HG03095 (cell line): ENCODE measurements around the gene ZNF17.

Experiments
- ATAC-seq: cut with Tn5 transposase; IDR thresholded peaks from one replicate; pipeline ENCODE4 v1.9.1; 2021; ENCODE audit warnings: moderate library complexity; ENCODE audit not compliant: unreplicated experiment

Gene ZNF17

DNA sequence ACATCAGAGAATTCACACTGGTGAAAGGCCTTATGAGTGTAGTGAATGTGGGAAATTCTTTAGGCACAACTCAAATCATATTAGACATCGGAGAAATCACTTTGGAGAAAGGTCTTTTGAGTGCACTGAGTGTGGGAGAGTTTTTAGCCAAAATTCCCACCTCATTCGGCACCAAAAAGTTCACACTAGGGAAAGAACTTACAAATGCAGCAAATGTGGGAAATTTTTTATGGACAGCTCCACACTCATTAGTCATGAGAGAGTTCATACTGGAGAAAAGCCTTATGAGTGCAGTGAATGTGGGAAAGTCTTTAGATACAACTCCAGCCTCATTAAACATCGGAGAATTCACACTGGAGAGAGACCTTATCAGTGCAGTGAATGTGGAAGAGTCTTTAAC, 10.1 kb downstream of the ZNF17 start:
- no peak for ATAC-seq

- no peak for ATAC-seq
Measured at GRCh38 chr19:57434386-57435061, 23.6 kb downstream of the ZNF17 start.

DNA sequence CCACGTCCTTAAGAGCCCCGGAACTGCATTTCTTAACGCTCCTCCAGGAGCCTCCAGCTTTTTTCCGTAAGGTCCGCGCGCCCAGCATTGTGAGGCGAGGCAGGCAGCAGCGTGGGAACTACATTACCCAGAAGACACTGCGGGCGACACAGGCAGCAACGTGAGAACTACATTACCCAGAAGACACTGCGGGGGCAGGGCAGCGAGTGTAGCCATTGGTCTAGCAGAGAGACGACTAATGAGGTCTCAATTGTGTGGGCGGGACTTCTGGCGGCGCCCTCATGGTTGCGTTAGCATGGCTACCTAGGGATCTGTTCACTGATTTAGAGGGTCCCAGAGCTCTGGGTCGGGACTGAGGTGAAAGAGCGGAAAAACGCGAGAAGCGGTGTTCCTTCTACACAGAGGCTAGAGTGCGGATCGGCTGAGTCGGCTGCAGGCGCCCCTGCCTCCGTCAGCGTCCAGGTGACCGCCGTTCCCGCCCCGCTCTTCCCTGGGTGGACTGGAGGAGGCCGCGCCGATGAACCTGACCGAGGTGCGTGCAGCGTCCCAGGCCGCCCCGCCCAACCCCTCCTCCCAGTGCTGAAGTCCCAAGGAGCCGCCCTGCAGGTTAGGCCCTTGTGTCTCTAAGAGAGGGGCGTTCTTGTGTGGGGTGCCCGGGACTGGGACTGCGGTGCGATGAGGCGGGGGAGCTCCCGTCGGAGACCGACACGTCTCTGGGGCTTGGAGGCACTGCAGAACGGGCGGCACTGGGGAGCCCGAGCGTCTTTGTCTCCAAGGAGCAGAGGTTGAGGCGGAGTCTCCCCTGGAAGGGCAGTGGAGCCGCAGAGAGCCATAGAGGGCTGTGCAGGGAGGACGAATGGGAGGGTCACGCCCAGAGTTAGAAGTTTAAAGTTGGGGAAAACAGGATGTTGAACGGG, 24.4 kb downstream of the ZNF17 start, which contains the start of gene ZNF749:
TSS of gene ZNF749 (plus strand) at position 264 of the 917 bp plus-strand sequence. CDS start at position 518, 254 bp downstream.
- ATAC-seq: peak; percentile 95

DNA sequence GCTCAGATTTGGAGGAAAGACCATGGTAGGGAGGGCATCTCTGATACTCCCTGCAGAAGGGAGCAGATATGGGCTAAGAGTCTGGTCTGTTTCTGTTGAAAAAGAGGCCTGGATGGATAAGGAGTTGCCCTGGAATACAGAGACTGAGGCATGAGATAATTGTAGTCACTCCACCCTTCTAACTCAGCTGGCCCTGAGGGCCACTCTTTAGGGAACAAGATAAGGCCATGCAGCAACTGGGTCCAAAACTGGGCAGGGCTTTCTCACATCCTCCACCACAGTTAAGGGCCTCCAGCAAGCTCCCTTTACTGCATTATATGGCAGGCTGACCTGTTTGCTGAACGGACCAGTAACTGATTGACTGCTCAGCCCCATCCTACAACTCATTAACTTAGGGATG, 25.5 kb downstream of the ZNF17 start:
- ATAC-seq: no peak

- no peak for ATAC-seq
Measured at GRCh38 chr19:57437931-57438330, 27.0 kb downstream of the ZNF17 start.

GRCh38 chr19:57438925-57439324, 28.0 kb downstream of the ZNF17 start:
- ATAC-seq: no peak

DNA sequence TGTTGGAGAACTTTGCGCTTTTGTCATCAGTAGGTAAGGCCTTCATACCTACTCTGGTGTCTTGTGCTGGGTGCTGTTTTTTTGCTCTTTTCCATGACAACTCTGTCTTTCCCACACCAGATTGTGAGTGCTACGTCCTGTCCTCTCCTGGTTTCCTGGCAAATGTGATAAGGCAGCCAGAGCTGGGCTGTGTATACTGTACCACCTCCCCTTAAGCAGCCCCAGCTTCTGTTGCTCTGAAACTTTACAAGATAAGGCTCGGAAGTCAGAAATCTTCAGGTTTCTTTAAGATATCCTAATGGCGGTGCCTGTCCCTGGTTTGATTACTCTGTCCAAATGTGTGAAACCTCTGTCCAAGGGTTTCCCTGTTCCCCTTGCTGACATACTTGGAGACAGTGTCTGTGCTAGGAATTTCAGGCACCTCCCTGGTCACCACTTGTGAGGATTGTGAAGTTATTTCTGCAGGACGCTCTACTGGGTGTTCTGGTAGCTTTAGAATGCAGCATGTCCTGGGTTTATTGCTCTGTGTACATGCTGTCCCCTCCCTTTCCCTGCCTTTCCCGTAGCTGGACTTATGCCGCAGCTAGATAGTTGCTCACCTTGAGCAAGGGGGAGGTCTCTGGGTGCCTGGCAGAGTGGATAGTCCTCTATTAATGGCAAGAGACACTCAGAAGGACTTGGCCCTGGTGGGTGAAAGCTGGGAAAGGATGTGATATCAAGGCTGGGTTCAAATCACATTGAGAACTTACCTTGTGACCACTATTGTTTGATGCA, 31.2 kb downstream of the ZNF17 start:
- ATAC-seq: no peak

DNA sequence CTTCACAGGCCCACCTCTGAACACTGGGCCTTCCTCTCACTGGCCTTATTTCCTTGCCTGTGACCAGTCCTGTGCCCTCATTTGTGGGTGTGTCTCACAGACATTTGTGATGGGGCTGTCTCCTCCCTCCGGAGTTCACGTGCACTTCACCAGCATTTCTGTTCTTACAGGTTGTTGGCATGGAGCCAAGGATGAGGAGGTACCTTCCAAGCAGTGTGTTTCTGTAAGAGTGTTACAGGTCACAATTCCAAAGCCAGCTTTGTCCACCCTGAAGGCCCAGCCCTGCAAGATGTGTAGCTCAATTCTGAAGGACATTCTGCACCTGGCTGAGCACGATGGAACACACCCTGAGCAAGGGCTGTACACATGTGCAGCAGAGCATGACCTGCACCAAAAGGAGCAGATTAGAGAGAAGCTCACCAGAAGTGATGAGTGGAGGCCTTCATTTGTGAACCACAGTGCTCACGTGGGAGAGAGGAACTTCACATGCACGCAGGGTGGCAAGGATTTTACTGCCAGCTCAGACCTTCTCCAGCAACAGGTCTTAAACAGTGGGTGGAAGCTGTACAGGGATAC, 32.2 kb downstream of the ZNF17 start:
- ATAC-seq: no peak

GRCh38 chr19:57452307-57452706, 41.3 kb downstream of the ZNF17 start:
- ATAC-seq: no peak

GRCh38 chr19:57465680-57466381, 54.9 kb downstream of the ZNF17 start:
- ATAC-seq: no peak

DNA sequence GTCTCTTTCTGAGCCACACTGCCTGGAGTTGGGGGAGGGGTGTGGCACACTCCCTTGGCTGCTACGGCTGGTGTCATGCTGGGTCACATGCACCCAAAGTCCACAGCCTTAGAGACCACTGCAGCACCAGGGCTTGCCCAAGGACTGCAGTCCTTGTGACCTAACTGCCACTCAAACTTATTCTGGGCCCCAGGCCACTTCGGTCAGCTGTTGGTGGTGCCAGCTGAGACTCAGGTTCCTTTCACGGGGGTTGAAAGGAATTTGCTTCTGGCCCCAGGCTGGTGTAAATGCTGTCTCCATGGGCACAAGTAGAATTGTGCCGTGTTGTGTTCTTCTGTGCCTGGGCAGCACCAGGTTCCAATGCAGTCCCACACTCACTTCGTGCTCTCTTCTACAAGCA, 55.5 kb downstream of the ZNF17 start:
- no peak for ATAC-seq
